C4-2B (cell line): Measurements from ENCODE around the gene SUSD4.

Experiments used
- ZFX ChIP-seq: fragments of 450-650 bp; IDR thresholded peaks from 2 replicates; pipeline ENCODE4 v1.6.1; 2017
- TF ChIP-seq, protein P1 (sequence below): fragments of 450-650 bp; conservative IDR thresholded peaks from 2 replicates; pipeline ENCODE4 v1.5.1; 2017; ENCODE audit warnings: mild to moderate bottlenecking

DNA sequence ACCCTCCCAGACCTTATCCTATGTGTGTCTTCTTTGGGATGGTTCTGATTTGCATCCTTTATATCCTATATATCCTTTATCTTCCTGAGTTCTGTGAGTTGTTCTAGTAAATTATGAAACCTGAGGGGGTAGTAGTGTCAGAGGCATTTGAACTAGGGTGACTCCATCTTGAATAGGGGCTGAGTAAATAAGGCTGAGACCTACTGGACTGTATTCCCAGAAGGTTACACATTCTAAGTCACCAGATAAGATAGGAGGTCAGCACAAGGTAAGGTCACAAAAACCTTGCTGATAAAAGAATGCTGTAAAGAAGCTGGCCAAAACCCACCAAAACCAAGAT is 50.6 kb downstream of the SUSD4 start:
- TF ChIP-seq, protein P1, sequence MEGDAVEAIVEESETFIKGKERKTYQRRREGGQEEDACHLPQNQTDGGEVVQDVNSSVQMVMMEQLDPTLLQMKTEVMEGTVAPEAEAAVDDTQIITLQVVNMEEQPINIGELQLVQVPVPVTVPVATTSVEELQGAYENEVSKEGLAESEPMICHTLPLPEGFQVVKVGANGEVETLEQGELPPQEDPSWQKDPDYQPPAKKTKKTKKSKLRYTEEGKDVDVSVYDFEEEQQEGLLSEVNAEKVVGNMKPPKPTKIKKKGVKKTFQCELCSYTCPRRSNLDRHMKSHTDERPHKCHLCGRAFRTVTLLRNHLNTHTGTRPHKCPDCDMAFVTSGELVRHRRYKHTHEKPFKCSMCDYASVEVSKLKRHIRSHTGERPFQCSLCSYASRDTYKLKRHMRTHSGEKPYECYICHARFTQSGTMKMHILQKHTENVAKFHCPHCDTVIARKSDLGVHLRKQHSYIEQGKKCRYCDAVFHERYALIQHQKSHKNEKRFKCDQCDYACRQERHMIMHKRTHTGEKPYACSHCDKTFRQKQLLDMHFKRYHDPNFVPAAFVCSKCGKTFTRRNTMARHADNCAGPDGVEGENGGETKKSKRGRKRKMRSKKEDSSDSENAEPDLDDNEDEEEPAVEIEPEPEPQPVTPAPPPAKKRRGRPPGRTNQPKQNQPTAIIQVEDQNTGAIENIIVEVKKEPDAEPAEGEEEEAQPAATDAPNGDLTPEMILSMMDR: no peak
- no peak for TF ChIP-seq ZFX
